ENCODE results near the gene VSIG4.

The VSIG4 gene

GRCh38 chrX:66021765-66022631, 17.9 kb downstream of the VSIG4 start:
- ChIA-PET POLR2A (no interaction called here), CTCF (interaction anchor here (1.3 to 6.1 kb wide), 2 partner anchors 9 to 12 kb away, joined by 3 to 45 read pairs; no protein-coding TSS in a partner anchor)

GRCh38 chrX:66021401-66021764, 18.5 kb downstream of the VSIG4 start:
- no peak for DNase-seq (ENCODE audit: extremely low spot score)
- ChIA-PET CTCF (interaction anchor here (1.3 to 6.1 kb wide), 2 partner anchors 10 to 12 kb away, joined by 3 to 45 read pairs; no protein-coding TSS in a partner anchor), POLR2A (no interaction called here)
- no peak for TF ChIP-seq CTCF (IDR thresholded peaks at IDR 0.05; ENCODE audit: control extremely low read depth, extremely low read depth, low read depth, missing control alignments)

More at GRCh38 chrX:66021765-66022631, 17.9 kb downstream of the VSIG4 start:
- no peak for DNase-seq (ENCODE audit: extremely low spot score)
- TF ChIP-seq CTCF (IDR thresholded peaks at IDR 0.05; ENCODE audit: control extremely low read depth, extremely low read depth, low read depth, missing control alignments) = no peak

- CTCF ChIA-PET = interaction anchor here (1.3 to 6.1 kb wide), 2 partner anchors 10 to 11 kb away, joined by 3 to 45 read pairs; no protein-coding TSS in a partner anchor
- POLR2A ChIA-PET = no interaction called here
- DNase-seq (ENCODE audit: extremely low spot score) = no peak
- TF ChIP-seq CTCF (IDR thresholded peaks at IDR 0.05; ENCODE audit: control extremely low read depth, extremely low read depth, low read depth, missing control alignments) = no peak
Measured at GRCh38 chrX:66020631-66021334, 19.1 kb downstream of the VSIG4 start.

- CTCF ChIA-PET = interaction anchor here (2.7 to 6.1 kb wide), 2 partner anchors 11 to 423 kb away, joined by 9 to 45 read pairs; no protein-coding TSS in a partner anchor
- POLR2A ChIA-PET = no interaction called here
- no peak for DNase-seq (ENCODE audit: extremely low spot score)
- TF ChIP-seq CTCF (IDR thresholded peaks at IDR 0.05; ENCODE audit: control extremely low read depth, extremely low read depth, low read depth, missing control alignments) = no peak
Measured at GRCh38 chrX:66019974-66020373, 19.9 kb downstream of the VSIG4 start.

- no peak for TF ChIP-seq CTCF (IDR thresholded peaks at IDR 0.05; ENCODE audit: control extremely low read depth, extremely low read depth, low read depth, missing control alignments)
- ChIA-PET POLR2A (no interaction called here), CTCF (interaction anchor here (1.5 to 6.1 kb wide), 4 partner anchors 10 to 422 kb away, joined by 5 to 45 read pairs (median 8); no protein-coding TSS in a partner anchor)
- DNase-seq (ENCODE audit: extremely low spot score) = no peak
Measured at GRCh38 chrX:66019310-66019652, 20.6 kb downstream of the VSIG4 start.

GRCh38 chrX:66018585-66019309, 21.1 kb downstream of the VSIG4 start:
- no peak for DNase-seq (ENCODE audit: extremely low spot score)
- TF ChIP-seq CTCF (IDR thresholded peaks at IDR 0.05; ENCODE audit: control extremely low read depth, extremely low read depth, low read depth, missing control alignments) = no peak
- CTCF ChIA-PET = interaction anchor here (0.7 to 6.1 kb wide), 7 partner anchors 9 to 422 kb away, joined by 3 to 45 read pairs (median 5); no protein-coding TSS in a partner anchor

More at GRCh38 chrX:66018585-66019309, 21.1 kb downstream of the VSIG4 start:
- POLR2A ChIA-PET = no interaction called here
